DMS53 (cell line): Measurements from ENCODE around the gene NHS.

ENCODE experiments used
- DNase-seq: peaks from one replicate; lab custom pipeline; 2025; lab: John Stamatoyannopoulos, UW

NHS gene

DNA sequence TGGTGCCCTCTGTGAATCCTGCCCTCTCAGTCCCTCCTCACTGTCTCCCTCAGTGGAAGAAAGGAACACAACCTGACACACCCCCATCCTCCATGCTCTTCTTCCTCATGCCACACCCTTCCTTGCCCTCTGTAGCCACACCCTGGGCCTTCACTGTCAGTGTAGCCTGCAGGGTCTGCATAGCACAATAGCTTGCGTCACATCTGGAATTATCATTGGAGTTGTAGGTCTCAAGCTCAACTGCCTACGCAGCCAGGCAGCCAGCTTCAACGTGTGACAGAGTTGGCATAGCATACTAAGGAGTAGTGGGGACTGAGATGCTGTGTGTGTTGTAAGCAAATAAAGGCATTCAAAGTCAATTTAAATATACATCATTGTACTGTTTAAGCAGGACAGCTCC is 248.8 kb downstream of the NHS start:
- no peak for DNase-seq

DNA sequence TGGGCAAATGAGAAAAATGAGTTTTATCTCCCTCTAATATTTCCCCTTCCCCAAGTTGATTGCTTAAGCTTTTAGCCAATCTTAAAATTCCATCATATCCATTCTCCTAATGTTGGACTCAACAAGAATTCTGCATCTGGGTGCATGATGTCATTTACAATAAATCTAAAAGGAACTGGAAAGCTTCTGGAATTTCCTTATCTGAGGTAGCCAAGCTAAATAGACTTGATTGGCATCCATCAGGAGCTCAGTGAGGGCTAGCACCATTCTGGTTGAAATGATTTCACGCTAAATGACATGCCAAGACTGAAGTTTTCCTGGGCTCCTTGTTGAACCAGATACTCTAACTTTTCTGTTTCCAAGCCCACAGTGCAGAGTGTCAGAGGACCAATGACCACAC is 252.0 kb downstream of the NHS start:
- DNase-seq = no peak

DNA sequence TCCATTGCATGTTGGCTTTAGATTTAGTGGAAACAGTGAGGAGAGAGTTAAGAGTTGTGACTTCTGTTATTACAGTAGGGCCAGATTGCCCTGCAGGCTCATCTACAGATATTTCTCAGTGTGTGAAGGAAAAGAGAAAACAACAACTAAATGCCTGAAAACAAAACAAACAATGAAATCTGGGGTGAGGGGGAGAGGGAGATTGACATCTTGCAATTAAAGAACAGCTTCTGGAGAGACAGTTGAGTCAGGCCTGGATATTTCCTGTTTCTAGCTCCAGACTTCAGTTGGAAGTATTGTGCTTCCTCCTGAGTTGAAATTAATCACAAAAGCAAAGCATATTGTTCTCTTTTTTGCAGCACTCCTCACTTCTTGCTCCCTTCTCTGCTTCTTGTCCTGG is 254.0 kb downstream of the NHS start:
- DNase-seq = no peak

- DNase-seq = no peak
Measured at GRCh38 chrX:17629519-17629918, 254.5 kb downstream of the NHS start.

- no peak for DNase-seq
Measured at GRCh38 chrX:17631647-17632046, 256.6 kb downstream of the NHS start.

- DNase-seq = no peak
Measured at GRCh38 chrX:17632942-17633341, 257.9 kb downstream of the NHS start.

- no peak for DNase-seq
Measured at GRCh38 chrX:17633546-17633945, 258.5 kb downstream of the NHS start.

DNA sequence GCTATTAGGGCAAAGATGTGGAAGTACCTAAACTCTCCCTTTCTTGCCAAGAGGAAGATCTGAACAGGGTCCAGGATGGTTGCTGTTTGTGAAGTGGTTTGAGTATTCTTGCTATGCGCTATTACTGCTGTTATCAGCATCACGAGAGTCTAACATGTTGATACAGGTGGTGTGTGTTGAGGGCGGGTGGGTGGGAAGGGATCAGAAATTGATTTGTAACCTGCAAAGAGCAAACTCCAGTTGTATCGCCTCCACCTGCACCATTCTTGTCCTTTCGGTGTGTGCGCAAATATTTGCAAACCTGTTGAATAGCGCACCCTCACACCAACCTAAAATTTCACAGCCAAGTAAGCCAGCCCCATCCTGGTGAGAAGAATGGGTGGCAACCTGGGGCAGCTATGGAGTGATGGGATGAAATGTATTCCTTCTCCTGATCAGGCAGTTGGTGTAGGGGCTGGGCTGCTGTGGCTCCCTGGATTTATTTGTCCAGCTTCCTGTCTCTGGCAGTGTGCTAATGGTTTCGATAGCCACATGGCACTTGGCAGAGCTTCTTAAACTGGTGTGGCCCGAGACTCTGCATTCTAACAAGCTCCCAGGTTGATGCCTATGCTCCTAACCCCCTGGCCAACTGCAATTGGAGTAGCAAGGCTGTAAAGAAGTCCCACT is 259.7 kb downstream of the NHS start:
- peak; percentile 55 for DNase-seq

GRCh38 chrX:17635231-17635630 is 260.2 kb downstream of the NHS start:
- DNase-seq = peak; percentile 39

DNA sequence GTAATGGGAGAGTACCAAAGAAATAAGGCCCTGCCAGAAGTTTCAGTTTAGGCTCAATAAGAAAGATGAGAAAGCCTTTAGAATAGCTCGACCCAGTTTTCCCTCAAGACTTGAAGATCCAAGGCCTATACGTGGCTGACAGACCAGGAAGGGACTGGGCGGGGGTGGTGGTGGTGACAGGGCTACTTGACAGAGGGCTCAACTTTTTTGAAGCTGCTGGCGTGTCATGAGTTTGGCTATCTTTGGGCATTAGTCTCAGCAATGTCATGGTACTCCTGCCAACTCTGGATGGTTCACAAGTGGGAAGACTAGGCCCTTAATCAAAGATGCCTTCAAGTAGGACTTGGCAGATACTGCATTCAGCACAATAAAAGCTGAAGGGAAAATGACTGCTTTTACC is 262.2 kb downstream of the NHS start:
- DNase-seq = no peak

- DNase-seq = no peak
Measured at GRCh38 chrX:17638731-17639130, 263.7 kb downstream of the NHS start.

DNA sequence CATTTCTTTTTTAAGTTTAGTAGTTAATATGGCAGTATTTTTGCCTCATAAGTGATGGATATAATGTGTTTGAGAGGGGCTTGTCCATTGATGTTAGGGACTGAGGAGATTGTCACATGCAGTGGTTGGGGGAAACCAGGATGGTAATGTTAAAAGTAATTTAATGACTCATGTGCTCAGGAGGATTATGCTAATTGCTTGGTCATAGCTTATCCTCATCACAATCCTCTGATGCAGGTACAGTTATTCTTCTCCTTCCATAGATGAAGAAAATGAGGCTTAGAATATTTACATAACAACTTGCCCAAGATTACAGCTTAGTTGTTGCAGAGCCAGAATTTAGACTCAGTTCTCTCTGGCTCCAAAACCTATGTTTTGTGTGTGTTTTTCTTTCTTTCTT is 267.9 kb downstream of the NHS start:
- no peak for DNase-seq

- DNase-seq = no peak
Measured at GRCh38 chrX:17643528-17643927, 268.5 kb downstream of the NHS start.

DNA sequence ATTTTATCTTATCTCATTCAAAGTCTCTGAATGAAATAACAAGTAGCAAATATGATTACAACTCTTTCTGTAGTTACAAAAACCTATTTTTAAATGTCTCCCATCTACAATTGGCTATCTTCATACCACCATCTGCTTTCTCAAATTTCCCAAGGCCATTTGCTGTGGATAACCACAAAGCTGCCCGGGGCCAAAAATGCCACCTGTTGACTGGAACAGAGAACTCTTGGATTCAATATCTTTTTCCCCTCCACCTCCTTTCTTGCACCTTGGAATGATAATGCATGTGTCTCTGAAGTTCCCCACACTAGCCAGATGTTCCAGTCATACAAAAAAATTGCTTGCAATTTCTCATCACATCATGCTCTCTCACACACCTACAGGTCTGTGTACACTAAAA is 269.0 kb downstream of the NHS start:
- DNase-seq = no peak

- no peak for DNase-seq
Measured at GRCh38 chrX:17654116-17654515, 279.1 kb downstream of the NHS start.

- DNase-seq = no peak
Measured at GRCh38 chrX:17655211-17656034, 280.4 kb downstream of the NHS start.

- DNase-seq = no peak
Measured at GRCh38 chrX:17656035-17656418, 281.0 kb downstream of the NHS start.

DNA sequence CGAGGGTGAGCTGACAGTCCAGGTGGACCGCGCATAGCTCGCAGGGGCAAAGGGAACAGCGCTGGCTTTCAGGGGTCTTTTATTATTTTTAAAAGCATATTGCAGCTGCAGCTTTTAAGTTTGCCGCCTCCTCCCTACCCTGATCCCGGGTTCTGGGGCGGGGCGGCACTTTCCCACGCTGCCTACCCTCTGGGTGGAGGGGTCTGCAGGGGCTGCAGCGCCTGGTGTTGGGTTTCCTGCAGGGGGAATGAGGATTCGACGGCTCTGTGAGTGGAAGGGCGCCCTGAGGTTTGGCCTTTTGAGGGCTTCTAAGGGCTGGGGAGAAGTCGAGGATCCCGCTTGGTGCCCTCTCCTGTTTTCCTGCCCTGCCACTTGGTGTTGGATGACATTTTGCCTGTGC is 281.6 kb downstream of the NHS start:
- DNase-seq = no peak

- DNase-seq = no peak
Measured at GRCh38 chrX:17662391-17662790, 287.4 kb downstream of the NHS start.

DNA sequence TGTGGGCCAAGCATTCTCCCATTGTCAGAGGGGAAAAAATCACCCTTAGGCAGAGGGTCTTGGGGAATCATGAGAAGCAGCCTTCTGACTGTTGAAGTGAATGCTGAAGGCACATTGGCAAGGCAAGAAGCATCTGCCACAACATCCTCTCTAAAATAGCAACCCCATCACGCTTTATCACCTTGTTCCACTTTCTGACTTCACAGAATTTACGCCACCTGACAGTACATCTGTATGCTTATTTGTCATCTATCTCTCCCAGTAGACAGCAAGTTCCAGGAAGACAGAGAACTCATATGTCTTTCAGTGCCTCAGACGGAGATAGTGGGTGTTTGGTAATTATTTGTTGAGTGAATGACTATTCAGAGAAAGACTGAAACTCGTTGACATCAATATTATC is 293.9 kb downstream of the NHS start:
- no peak for DNase-seq

GRCh38 chrX:17669458-17669857 is 294.5 kb downstream of the NHS start:
- no peak for DNase-seq

DNA sequence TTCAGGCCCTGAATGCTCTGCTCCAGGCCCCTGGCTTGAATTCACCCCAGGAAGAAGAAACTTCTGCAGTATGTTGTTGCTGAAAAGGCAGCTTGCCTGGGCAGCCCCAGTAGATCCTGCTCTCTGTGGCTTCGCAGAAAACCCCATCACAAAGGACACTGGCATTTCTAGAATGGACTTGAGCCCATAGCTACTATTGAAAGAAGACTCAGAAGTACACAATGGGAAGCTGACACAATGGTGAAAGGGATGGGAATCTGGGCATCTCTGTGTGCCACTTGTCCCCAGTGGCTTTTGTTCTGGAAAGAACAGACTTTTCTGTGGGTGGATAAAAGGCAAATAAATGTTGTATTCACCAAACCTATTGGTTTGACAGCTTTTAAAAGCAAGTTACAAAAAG is 294.9 kb downstream of the NHS start:
- no peak for DNase-seq

- no peak for DNase-seq
Measured at GRCh38 chrX:17670874-17671273, 295.9 kb downstream of the NHS start.

GRCh38 chrX:17674601-17675000 is 299.6 kb downstream of the NHS start:
- peak; percentile 45 for DNase-seq
